GM23338 (cell line): Measurements from ENCODE around the gene PRSS3. TPM values are rescaled to one million over a fixed set of nuclear protein-coding genes. Genes with fewer than 3 reads are reported as not detected.

ENCODE experiments used
- ATAC-seq: fragments of 200-7000 bp; cut with Tn5 transposase; 3 replicates; pipeline ENCODE4 v1.9.1; 2020
- DNase-seq: peaks from one replicate; pipeline ENCODE4 v3.0.0-alpha.2; 2015; ENCODE audit warnings: low spot score
- H2AFZ ChIP-seq: fragments of 200-600 bp; sonication (generic); 2 replicates; pipeline ENCODE4 v1.8.0; 2016; ENCODE audit warnings: antibody characterized with exemption, mild to moderate bottlenecking, moderate library complexity
- H3F3A ChIP-seq: fragments of 200-600 bp; sonication (generic); replicated peaks from 2 replicates; pipeline ENCODE4 v1.8.0; 2017; ENCODE audit warnings: antibody characterized with exemption, mixed run types, low read depth
- H3K27ac ChIP-seq: fragments of 200-600 bp; sonication (generic); 2 replicates; pipeline ENCODE4 v1.6.1; 2016; ENCODE audit warnings: low read depth
- H3K27me3 ChIP-seq: fragments of 200-600 bp; sonication (generic); 2 replicates; pipeline ENCODE4 v1.8.0; 2016; ENCODE audit warnings: mild to moderate bottlenecking, mixed run types, moderate library complexity; ENCODE audit not compliant: insufficient read depth
- H3K36me3 ChIP-seq: fragments of 200-600 bp; sonication (generic); 2 replicates; pipeline ENCODE4 v1.8.0; 2016; ENCODE audit warnings: mild to moderate bottlenecking; ENCODE audit not compliant: insufficient read depth
- H3K4me1 ChIP-seq: fragments of 200-600 bp; sonication (generic); 2 replicates; pipeline ENCODE4 v1.8.0; 2016; ENCODE audit warnings: mild to moderate bottlenecking, moderate library complexity; ENCODE audit not compliant: insufficient read depth
- H3K4me2 ChIP-seq: fragments of 200-600 bp; sonication (generic); 2 replicates; pipeline ENCODE4 v1.7.1; 2017; ENCODE audit warnings: mixed run types
- H3K4me3 ChIP-seq: fragments of 200-600 bp; sonication (generic); 2 replicates; pipeline ENCODE4 v1.6.1; 2016; ENCODE audit warnings: mixed run types
- H3K79me2 ChIP-seq: fragments of 200-600 bp; sonication (generic); replicated peaks from 2 replicates; pipeline ENCODE4 v1.8.0; 2017; ENCODE audit warnings: mild to moderate bottlenecking; ENCODE audit not compliant: insufficient read depth
- H3K9me2 ChIP-seq: fragments of 200-600 bp; sonication (generic); 2 replicates; pipeline ENCODE4 v1.8.0; 2017; ENCODE audit not compliant: insufficient read depth
- H4K20me1 ChIP-seq: fragments of 200-600 bp; sonication (generic); replicated peaks from 2 replicates; pipeline ENCODE4 v1.8.0; 2017; ENCODE audit warnings: mild to moderate bottlenecking; ENCODE audit not compliant: insufficient read depth
- H3K27ac Mint-ChIP-seq: 2 replicates; pipeline ENCODE4 v1.8.0; 2020; ENCODE audit warnings: inconsistent platforms, mild to moderate bottlenecking, moderate library complexity, mixed read lengths
- H3K27me3 Mint-ChIP-seq: 3 replicates; pipeline ENCODE4 v1.8.0; 2022; ENCODE audit warnings: low read depth, mild to moderate bottlenecking, moderate library complexity, mixed read lengths, inconsistent platforms; ENCODE audit not compliant: insufficient read depth, poor library complexity
- H3K36me3 Mint-ChIP-seq: 3 replicates; pipeline ENCODE4 v1.8.0; 2021; ENCODE audit warnings: low read depth, mild to moderate bottlenecking, inconsistent platforms, moderate library complexity, mixed read lengths
- H3K4me1 Mint-ChIP-seq: 3 replicates; pipeline ENCODE4 v1.8.0; 2020; ENCODE audit warnings: mild to moderate bottlenecking, inconsistent platforms, mixed read lengths
- H3K4me3 Mint-ChIP-seq: 3 replicates; pipeline ENCODE4 v1.8.0; 2021; ENCODE audit warnings: moderate library complexity, mild to moderate bottlenecking, inconsistent platforms, mixed read lengths
- H3K9me3 Mint-ChIP-seq: 3 replicates; pipeline ENCODE4 v1.8.0; 2020; ENCODE audit warnings: moderate library complexity, mild to moderate bottlenecking, inconsistent platforms, mixed read lengths
- EZH2 ChIP-seq: fragments of 200-600 bp; sonication (generic); IDR thresholded peaks from one replicate; pipeline ENCODE4 v1.8.0; 2017; ENCODE audit warnings: antibody characterized with exemption, mild to moderate bottlenecking, low read depth; ENCODE audit not compliant: unreplicated experiment
- EZH2phosphoT487 ChIP-seq: fragments of 200-600 bp; sonication (generic); IDR thresholded peaks from one replicate; pipeline ENCODE4 v1.8.1; 2018; ENCODE audit warnings: antibody characterized with exemption; ENCODE audit not compliant: unreplicated experiment
- JUNB ChIP-seq: IDR thresholded peaks from one replicate; pipeline ENCODE4 v1.6.1; 2016; ENCODE audit warnings: antibody characterized with exemption; ENCODE audit not compliant: unreplicated experiment
- POLR2AphosphoS5 ChIP-seq: IDR thresholded peaks from 2 replicates; pipeline ENCODE4 v1.6.1; 2016; ENCODE audit warnings: antibody characterized with exemption, low read depth
- REST ChIP-seq: IDR thresholded peaks from one replicate; pipeline ENCODE4 v1.6.1; 2018; ENCODE audit warnings: antibody characterized with exemption; ENCODE audit not compliant: unreplicated experiment
- ZNF331 ChIP-seq: fragments of 250-450 bp; sonication (Bioruptor Pico); IDR thresholded peaks from 2 replicates; pipeline ENCODE4 v1.5.0; 2020; ENCODE audit warnings: low read depth, mild to moderate bottlenecking, moderate library complexity
- ZNF462 ChIP-seq: fragments of 250-450 bp; sonication (Bioruptor Pico); IDR thresholded peaks from 2 replicates; pipeline ENCODE4 v1.5.0; 2020; ENCODE audit warnings: mild to moderate bottlenecking, moderate library complexity
- polyA plus RNA-seq: library from polyadenylated mRNA; unstranded; fragments of >200 nt; fragmentation: Nextera tagmentation; extraction: Ambion mirVana; gene quantifications from 2 replicates; pipeline ENCODE4 v1.2.1, GENCODE V29; 2016
- total RNA-seq: library from RNA; depleted of rRNA; stranded (reverse); fragments of >200 nt; shearing (Covaris generic); gene quantifications from 2 replicates; pipeline ENCODE4 v1.2.3, GENCODE V29; 2014

PRSS3 gene
- total and polyA plus RNA-seq, 2 experiments from 2014 or later: 4.2 to 4.5 TPM

- no peak overlapping the region for H3K4me3 Mint-ChIP-seq
- Histone ChIP-seq H3K79me2 (no peaks in the 10 kb centered on the region), H3F3A (no peaks in the 10 kb centered on the region), H3K4me3 (no peak overlapping the region), H3K27me3 (no peaks in the 10 kb centered on the region), H3K36me3 (no peaks in the 10 kb centered on the region), H3K4me1 (no peaks in the 10 kb centered on the region), H4K20me1 (no peaks in the 10 kb centered on the region), H3K9me2 (no peaks in the 10 kb centered on the region; the same call in 1 of the 2 replicates), H3K4me2 (no peak overlapping the region), H2AFZ (no peak overlapping the region), H3K27ac (no peak overlapping the region)
- no peak for ATAC-seq
- no peaks in the 10 kb centered on the region for H3K9me3 Mint-ChIP-seq
- no peaks in the 10 kb centered on the region; the same call in 2 of the 3 replicates for H3K36me3 Mint-ChIP-seq
- no peak overlapping the region for H3K27ac Mint-ChIP-seq
- peaks cover 15% of the 10 kb centered on the region for H3K4me1 Mint-ChIP-seq
- H3K27me3 Mint-ChIP-seq: peaks cover 4% of the 10 kb centered on the region
- no peak for DNase-seq
- no peak for TF ChIP-seq ZNF462 (CRISPR knock-in tag)
- no peak for TF ChIP-seq ZNF331 (CRISPR knock-in tag)
- no peak for TF ChIP-seq EZH2
- no peak for TF ChIP-seq EZH2phosphoT487
Observed at GRCh38 chr9:33794560-33794959, 801 bp upstream of the PRSS3 start.

- Histone ChIP-seq H3K27ac (no peak overlapping the region), H3K4me3 (no peak overlapping the region), H3K4me1 (no peaks in the 10 kb centered on the region), H3K9me2 (no peaks in the 10 kb centered on the region; the same call in 1 of the 2 replicates), H3K4me2 (0 out of 2 replicates have a peak overlapping the region, but pooled peaks have one; percentile 3), H4K20me1 (no peaks in the 10 kb centered on the region), H3K79me2 (no peaks in the 10 kb centered on the region), H2AFZ (no peak overlapping the region), H3K36me3 (no peaks in the 10 kb centered on the region), H3K27me3 (no peaks in the 10 kb centered on the region), H3F3A (no peaks in the 10 kb centered on the region)
- ATAC-seq (peak; percentile 17), DNase-seq (no peak)
- H3K9me3 Mint-ChIP-seq: no peaks in the 10 kb centered on the region
- H3K27ac Mint-ChIP-seq: no peak overlapping the region
- H3K27me3 Mint-ChIP-seq: peaks cover 4% of the 10 kb centered on the region
- H3K4me1 Mint-ChIP-seq: peaks cover 15% of the 10 kb centered on the region
- no peak overlapping the region for H3K4me3 Mint-ChIP-seq
- no peaks in the 10 kb centered on the region; the same call in 2 of the 3 replicates for H3K36me3 Mint-ChIP-seq
- TF ChIP-seq JUNB: no peak
- no peak for TF ChIP-seq REST
- TF ChIP-seq POLR2AphosphoS5: no peak
Observed at GRCh38 chr9:33795819-33796218, 458 bp downstream of the PRSS3 start.
